ENCODE results near the gene RPS13. TPM values are rescaled to one million over a fixed set of nuclear protein-coding genes. Genes with fewer than 3 reads are reported as not detected.
"Not testable (repeated sequence)": the region's sequence is repeated elsewhere in the genome, so short reads cannot be mapped to it uniquely, and the experiment has no call there.

The RPS13 gene
- polyA plus RNA-seq, 5 donors = 1,469 to 1,656 (median 1,580) TPM

DNA sequence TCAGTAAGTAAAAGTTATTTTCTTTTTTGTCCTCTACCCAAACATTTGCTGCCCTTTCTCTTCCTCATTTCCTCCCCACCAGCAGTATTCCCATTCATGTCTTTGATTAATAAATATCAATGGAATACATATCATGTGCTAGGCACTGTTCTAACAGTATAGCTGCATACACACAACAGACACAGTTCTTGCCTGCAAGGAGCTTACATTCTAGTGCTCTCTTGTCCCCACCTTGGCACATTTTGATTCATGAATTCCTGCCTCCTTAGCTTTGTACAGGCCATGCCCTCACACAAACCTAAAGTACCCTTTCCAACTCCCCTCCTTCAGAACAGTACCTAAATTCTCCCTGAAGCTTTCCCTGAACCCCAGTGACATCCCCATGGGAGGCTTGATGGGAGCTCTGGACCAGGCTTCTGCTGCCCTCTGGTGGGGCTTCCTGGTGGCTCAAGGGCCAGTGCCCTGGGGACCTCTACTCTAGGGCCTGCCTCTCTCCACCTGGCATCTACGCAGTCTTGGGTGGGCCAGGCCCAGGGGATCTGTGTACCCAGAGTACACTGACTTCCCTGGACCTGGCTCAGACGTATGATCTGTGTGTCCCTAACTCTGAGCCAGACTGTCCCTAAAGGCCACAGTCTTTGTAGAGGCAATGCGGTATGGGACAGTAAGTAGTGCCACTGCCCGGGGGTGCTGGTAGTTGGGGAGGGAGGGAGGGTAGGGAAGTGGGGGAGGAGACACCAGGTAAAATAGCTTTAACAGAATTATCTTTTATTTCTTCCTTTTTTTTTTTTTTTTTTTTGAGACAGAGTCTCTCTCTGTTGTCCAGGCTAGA lies 14.1 kb downstream of the RPS13 start:
- peak in 1 of 2 donors; percentile 20 for DNase-seq

DNA sequence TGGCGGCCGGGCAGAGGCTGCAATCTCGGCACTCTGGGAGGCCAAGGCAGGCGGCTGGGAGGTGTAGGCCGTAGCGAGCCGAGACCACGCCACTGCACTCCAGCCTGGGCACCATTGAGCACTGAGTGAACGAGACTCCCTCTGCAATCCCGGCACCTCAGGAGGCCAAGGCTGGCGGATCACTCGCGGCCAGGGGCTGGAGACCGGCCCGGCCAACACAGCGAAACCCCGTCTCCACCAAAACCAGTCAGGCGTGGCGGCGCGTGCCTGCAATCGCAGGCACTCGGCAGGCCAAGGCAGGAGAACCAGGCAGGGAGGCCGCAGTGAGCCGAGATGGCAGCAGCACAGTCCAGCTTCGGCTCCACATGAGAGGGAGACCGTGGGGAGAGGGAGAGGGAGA lies 26.3 kb downstream of the RPS13 start:
- not testable (repeated sequence) for DNase-seq

DNA sequence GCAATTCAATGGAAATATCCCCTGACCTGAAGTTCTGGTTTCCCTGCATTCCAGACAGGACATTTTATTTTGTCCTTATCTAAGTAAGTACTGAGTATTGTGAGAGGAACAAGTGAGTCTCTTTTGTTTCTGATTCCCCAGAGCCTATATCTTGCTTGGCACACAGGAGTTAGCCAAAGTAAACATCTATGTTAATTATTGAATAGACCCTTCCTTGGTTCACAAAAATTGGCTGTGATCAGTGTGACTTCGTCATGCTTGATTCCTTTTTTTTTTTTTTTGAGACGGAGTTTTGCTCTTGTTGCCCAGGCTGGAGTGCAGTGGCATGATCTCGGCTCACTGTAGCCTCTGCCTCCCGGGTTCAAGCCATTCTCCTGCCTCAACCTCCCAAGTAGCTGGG lies 29.0 kb downstream of the RPS13 start:
- DNase-seq = not testable (repeated sequence)

DNA sequence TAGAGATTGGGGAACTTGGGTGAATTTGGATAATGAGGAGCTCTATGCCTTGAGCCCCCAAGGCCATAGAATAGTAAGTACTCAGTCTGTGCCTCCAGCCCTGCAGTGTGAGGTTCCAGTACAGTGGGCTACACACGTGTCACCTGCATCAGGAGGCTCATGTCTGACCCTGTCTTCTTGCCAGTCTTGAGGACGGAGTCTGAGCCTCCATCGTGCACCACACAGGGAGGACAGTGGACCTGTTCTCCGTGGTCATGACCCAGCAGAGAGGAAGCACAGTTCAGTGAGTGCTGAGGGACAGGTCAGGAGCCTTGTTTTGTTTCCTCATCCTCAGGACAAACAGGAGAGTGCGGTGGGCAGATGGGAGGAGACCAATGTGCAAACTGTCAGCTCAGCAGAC lies 30.8 kb downstream of the RPS13 start:
- no peak for DNase-seq

DNA sequence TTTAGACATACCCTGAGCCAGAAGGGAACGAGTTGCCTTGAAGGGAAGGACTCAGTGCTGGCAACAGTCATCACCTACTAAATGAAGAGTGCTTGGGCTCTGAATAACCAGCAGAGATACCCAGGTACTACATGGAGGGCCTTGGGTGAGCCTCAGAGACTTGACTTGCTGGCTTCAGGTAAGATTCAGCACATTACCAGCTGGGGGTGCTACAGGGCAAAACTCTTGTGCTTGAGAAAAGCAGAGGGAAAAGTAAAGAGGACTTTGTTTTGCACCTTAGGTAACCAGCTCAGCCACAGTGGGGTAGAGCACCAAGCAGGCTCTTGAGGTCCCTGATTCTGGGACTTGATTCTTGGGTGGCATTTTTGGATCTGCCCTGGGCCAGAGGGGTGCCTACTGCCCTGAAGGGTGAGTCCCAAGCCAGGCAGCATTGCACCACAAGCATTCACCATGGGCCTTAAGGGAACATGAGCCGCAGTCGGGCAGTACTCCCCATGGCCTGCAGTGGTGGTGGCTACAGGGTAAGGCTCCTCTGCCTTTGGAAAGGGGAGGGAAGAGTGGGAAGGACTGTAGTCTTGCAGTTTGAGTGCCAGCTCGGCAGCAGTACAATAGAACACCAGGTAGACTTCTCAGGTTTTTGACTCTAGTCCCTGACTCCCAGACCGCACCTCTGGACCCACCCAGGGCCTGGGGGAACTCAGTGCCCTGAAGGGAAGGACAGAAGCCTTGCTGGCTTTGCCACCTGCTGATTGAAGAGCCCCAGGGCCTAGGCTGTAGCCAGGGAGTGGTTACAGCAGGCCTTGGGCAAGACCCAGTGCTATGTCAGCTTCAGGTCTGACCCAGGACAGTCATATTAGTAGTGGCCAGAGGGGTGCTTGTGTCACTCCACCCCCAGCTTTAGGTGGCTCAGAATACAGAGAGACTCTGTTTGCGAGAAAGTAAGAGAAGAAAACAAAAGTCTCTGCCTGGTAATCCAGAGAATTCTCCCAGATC lies 40.5 kb downstream of the RPS13 start:
- no peak for DNase-seq

DNA sequence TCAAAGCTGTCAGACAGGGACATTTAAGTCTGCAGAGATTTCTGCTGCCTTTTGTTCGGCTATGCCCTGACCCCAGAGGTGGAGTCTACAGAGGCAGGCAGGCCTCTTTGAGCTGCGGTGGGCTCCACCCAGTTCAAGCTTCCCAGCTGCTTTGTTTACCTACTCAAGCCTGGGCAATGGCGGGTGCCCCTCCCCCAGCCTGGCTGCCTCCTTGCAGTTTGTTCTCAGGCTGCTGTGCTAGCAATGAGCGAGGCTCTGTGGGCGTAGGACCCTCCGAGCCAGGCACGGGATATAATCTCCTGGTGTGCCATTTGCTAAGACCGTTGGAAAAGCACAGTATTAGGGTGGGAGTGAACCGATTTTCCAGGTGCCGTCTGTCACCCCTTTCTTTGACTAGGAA lies 43.4 kb downstream of the RPS13 start:
- DNase-seq = not testable (repeated sequence)

DNA sequence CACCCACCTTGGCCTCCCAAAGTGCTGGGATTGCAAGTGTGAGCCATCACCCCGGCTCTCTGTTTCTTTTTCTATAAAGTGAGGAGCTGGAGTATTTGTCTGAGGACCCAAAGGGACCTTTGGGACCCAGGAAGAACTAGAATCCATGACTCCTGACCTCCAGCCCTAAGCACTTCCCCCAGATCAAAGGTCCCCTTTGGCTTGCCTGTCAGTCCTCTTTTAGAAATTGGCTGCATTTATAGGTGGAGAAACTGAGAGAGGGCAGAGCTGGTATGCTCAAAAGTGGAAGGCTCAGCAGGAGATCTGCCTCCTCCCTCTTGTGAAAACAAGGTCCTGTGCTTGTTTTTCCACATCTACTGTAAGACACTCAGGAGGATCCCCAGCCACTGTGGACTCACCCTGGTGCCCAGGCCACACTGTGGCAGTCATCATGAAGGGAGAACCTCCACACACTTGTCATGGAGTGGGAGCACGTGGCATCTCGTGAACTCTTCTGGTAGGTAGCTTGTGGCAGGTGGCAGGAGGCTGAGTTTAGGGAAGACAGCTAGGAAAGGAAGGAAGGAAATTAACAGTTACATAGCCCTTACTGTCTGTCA lies 50.9 kb downstream of the RPS13 start:
- DNase-seq = no peak

DNA sequence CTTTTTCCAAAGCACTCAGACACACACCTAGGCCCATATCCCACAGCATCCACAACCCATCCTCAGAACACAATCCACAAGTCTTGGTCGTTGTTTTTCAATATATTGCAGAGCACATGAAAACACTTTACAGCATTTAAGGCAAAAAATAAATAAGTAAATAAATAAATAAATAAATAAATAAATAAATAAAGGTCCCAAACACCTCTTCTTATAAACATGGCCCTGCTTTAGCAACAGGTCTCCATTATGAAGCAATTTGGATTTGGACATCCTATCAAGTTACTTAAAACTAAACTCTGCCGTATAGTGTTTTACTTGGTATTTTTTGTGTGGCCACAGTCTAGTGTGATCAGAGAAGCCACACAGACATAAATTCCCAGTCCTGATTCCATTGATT lies 52.5 kb downstream of the RPS13 start:
- DNase-seq = no peak

Other genes starting within 250 kb of the RPS13 start
- gene PLEKHA7, start 63.3 kb downstream of the RPS13 start, polyA plus RNA-seq (ENCODE audit: insufficient read depth in 1 of 5, insufficient read length in 5 of 5, low replicate concordance in 1 of 5) = 10 to 100 TPM; 21.2 to 31.8 (median 29.6) TPM
- gene PIK3C2A, start 130.3 kb upstream of the RPS13 start, polyA plus RNA-seq (ENCODE audit: insufficient read depth in 1 of 5, insufficient read length in 5 of 5, low replicate concordance in 1 of 5) = 10 to 100 TPM; 34.7 to 67.0 (median 61.3) TPM
- gene NUCB2, start 199.1 kb upstream of the RPS13 start, polyA plus RNA-seq (ENCODE audit: insufficient read depth in 1 of 5, insufficient read length in 5 of 5, low replicate concordance in 1 of 5) = 100 to 1,000 TPM in 2 of 5 donors, 10 to 100 TPM in 3; 75.4 to 113 (median 99.4) TPM